GM21381 (cell line): ENCODE measurements around the gene ANKRD65.
A peak's percentile ranks its signal among the peaks of the same experiment; 100 is the strongest.
"Not testable (repeated sequence)": the region's sequence is repeated elsewhere in the genome, so short reads cannot be mapped to it uniquely, and the experiment has no call there.

Experiments used
- ATAC-seq: cut with Tn5 transposase; IDR thresholded peaks from one replicate; pipeline ENCODE4 v1.9.1; 2021; ENCODE audit warnings: mild to moderate bottlenecking, moderate library complexity; ENCODE audit not compliant: unreplicated experiment

Gene ANKRD65

DNA sequence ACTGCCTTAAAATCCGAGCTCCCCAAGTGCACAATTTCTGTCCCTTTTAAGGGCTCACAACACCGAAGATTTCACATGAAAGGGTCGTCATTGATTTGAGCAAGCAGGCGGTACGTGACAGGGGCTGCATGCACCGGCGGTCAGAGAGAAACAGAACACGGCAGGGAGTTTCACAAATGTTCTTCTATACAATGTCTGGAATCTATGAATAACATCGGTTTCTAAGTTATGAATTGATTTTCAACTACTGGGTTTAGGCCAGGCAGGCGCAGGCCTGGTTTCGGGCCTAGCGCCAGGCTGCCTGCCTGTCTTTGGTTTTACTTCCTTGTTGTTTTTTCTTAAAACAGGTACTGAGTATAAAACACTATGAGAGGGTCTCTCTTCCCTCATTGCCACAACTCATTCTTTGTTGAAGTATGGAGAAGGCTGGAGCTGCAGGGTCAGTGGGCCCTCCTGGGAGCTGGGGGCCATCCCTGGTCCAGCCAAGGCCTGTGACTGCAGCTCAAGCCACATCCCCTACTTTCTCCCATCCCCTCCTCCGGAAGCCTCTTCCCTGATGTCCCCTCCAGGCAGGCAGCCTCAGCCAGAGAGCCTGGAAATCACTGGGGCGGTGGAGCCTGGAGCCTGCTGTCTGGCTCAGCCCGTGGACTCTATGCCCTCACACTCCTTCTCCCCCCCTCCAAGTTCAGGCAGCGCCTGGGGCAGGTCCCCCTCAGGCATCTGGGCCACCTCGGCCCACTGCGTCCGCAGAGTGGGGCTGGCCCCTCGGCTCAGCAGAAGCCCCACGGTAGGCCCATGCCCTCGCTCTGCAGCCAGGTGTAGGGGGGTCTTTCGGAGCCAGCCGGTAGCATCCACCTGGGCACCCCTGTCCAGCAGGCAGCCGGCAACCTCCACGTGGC lies 2.4 kb downstream of the ANKRD65 start:
- ATAC-seq = no peak

DNA sequence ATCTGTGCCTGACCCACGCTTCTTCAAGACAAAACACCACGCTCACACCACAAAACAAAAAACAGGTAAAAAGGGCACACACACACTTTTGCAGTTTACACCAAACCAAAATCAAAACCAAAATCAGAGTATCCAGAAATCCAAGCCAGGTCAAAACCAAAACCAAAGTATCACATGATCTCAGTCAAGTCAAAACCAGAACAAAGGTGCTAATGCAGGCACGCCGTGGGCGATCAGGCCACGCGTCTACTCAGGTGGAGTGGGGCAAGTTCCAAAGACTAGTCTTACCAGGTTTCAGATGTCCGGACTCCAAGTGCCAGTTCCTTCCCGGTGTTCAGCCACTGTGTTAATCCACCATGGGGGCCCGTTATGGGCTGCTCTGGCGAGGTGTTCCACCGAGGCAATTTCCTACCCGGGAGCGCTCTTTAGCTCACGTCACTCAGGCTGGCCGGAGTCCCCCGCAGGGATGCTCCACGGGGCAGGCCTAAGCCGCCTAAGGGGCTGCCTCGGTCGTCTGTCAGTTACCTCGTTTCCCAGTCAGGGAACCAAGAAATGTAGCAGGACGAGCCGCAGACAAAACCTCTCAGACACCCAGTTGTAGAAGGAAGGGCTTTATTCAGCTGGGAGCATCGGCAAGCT lies 3.1 kb downstream of the ANKRD65 start:
- not testable (repeated sequence) for ATAC-seq

DNA sequence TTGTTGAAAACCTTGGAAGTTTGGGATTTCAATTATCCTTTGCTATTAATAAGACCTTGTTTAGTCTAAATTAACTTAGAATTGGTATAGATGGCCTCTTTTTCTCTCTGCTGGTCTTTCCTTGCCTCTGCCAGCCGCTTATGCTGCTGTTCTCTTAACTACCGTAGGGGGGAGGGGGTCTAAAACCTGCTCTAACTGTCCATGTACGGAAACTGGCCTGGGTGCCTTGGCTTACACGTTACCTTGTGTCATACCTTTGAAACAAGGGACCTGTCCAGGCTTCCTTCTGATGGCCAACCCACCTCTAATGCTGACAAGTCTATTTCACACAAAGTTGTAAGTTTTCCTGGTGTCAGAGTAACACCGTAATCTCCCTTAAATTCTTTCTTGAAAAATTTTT lies 3.7 kb downstream of the ANKRD65 start:
- ATAC-seq = not testable (repeated sequence)

DNA sequence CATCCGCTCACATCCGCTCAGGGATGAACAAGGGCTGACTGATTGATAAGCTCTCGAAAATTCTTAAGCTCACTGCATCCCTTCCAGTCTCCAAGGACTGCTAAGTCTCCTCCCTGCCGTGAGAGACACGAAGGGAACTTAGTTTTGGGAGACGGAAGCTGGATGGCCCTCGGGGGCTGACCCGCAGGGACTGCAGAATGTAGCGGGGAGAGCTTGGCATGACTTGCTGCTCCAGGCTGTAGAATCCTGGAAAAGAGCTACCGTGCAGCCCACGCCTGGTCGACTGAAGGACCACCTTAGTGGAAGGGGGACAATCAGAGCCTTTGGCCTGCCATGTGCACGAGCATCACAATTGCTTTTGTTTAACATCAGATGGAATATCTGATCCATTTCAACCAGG lies 5.3 kb downstream of the ANKRD65 start:
- no peak for ATAC-seq

DNA sequence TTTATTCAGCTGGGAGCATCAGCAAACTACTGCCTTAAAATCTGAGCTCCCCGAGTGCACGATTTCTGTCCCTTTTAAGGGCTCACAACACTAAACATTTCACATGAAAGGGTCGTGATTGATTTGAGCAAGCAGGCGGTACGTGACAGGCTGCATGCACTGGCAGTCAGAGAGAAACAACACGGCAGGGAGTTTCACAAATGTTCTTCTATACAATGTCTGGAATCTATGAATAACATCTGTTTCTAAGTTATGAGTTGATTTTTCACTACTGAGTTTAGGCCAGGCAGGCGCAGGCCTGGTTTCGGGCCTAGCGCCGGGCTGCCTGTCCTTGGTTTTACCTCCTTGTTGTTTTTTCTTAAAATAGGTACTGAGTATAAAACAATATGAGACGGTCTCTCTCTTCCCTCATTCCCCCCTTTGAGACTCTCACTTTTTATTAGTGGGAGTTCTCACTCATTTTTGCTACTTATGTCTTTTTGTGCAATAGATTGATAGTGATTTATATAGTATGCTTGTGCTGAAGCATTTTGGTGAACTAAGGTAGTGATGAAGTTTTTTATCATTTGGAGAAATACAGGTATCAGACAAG lies 8.7 kb downstream of the ANKRD65 start:
- ATAC-seq = not testable (repeated sequence)

DNA sequence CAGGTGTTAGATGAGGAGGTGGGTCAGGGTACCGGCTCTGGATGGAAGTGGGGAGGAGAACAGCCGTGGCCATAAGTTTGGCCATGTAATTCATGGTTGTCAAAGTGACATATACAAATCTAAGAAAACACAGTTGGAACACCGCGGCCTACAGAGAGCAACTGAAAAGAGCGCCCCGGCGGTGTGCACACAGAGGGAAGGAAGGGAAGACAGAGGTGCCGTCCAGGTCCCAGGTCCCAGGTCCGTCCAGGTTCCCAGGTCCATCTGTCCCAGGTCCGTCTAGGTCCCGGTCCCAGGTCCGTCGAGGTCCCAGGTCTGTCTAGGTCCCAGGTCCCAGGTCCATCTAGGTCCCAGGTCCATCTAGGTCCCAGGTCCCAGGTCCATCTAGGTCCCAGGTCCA lies 9.4 kb downstream of the ANKRD65 start:
- ATAC-seq = no peak

DNA sequence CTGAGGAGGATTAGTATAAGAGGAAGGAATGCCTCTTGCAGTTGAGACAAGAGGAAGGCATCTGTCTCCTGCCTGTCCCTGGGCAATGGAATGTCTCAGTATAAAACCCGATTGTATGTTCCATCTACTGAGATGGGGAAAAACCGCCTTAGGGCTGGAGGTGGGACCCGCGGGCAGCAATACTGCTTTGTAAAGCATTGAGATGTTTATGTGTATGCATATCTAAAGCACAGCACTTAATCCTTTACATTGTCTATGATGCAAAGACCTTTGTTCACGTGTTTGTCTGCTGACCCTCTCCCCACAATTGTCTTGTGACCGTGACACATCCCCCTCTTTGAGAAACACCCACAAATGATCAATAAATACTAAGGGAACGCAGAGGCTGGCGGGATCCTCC lies 10.8 kb downstream of the ANKRD65 start:
- ATAC-seq = not testable (repeated sequence)

DNA sequence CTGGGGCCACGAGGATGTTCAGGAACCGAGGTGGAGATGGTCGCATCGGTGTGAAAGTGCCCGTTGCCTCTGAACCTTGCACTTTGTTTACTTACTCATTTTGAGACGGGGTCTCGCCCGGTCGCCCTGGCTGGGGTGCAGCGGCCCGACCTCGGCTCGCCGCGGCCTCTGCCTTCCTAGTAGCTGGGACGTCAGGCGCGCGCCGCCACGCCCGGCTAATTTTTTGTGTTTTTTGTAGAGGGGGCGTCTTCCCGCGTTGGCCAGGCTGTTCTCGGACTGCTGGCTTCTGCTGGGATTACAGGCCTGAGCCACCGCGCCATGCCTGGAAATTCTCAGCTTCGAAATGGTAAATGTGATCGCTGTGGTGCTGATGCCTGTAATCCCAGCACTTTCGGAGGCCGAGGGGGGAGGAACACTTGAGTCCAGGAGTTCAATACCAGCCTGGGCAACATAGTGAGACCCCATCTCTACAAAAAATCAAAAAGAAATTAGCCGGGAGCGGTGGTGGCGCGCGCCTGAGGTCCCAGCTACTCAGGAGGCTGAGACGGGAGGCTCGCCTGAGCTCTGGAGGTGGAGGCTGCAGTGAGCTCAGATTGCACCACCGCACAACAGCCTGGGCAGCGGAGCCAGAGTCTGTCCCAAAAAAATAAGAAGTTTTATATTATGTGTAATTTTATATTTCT lies 13.3 kb downstream of the ANKRD65 start:
- ATAC-seq = peak; percentile 24

DNA sequence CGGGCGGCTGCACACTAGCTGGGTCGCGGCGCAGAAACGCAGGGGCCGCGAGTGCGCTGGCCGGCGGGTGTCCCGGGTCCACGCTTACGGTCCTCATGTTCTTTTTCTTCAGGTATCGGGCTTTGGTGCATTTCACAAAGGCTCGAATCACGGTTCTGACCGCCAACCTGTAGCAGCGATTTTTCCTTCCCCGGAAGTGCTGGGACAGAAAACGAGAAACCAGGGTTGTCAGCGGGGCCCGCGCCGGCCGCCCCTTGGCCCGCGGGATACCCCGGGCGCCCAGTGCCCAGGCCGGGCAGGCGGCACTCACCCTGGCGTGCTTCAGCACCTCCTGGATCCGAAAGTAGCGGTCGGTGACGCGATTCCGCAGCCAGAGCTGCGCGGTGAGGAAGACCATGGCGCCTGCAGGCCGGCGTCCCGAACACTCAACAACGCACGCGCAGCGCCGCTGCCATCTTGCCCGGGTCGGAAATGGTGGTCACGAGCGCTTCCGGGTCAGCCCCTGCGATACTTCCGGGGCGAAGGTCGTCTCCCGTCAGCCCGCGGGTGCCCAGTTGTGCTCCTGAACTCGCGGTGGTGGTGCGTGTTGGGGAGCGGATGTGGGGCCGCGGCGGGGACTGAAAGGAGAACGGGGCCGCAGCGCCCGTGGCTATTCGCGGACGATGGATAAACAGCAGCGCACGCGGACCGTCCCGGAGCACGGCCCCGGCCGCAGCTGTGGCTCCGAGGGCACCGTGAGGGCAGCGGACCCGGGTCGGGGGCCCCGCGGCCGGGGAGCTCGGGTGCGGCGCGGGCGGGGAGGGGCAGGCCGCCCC lies 14.0 kb downstream of the ANKRD65 start, which contains the start of gene MRPL20:
Gene MRPL20, minus strand, starts transcription at position 473 of the 815 bp plus-strand sequence. Its CDS starts 76 bp downstream, at position 397.
- ATAC-seq = peak; percentile 96

DNA sequence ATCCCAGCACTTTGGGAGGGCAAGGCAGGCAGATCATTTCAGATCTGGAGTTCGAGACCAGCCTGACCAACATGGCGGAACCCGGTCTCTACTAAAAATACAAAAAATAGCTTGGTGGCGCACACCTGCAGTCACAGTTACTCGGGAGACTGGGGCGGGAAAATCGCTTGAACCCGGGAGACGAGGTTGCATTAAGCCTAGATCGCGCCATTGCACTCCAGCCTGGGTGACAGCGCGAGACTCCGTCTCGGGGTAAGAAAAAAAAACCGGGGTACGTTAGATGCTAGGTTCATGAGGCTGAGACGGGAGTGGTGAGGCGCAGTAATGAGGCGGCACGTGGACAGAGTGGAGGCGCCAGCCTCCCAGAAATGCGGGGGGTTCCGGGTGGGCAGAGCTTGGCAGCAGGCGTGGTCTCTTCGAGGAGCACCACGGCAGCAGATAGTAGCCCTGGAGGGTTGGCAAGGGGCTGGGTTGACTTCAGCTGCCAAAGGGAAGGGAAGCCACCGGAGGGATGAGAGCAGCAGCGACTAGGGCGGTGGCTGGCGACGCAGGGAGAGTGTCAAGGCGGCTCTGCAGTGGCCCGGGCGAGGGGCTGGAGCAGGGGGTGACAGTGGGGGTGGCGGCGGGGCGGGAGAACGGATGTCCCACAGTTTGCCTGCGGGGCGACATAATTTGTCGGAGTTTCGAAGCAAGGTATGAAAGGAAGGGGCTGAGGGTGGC lies 14.8 kb downstream of the ANKRD65 start:
- no peak for ATAC-seq

DNA sequence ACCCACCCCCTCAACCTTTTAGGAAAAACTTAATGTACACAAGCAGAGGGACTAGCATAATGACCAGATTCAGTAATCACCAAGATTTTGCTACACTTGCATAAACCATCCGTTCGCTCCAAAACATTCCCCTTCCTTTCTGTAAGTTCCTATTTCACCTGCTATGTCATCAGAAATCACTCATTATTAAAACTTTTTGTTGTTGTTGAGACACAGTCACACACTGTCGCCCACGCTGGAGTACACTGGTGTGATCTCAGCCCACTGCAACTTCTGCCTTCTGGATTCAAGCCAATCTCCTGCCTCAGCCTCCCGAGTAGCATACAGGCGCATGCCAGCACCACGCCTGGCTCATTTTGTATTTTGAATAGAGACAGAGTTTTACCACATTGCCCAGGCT lies 17.4 kb downstream of the ANKRD65 start:
- ATAC-seq = no peak

DNA sequence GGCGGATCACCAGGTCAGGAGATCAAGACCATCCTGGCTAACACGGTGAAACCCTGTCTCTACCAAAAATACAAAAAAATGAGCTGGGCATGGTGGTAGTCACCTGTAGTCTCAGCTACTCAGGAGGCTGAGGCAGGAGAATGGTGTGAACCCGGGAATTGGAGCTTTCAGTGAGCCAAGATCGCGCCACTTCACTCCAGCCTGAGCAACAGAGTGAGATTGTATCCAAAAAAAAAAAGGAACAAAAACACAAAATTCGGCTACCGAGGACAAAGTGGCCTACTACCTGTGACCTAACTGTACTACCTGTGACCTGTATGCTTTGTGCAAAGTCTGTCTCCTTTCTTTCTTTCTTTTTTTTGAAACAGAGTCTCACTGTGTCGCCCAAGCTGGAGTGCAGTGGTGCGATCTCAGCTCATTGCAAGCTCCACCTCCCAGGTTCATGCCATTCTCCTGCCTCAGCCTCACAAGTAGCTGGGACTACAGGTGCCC lies 18.1 kb downstream of the ANKRD65 start:
- ATAC-seq = not testable (repeated sequence)

DNA sequence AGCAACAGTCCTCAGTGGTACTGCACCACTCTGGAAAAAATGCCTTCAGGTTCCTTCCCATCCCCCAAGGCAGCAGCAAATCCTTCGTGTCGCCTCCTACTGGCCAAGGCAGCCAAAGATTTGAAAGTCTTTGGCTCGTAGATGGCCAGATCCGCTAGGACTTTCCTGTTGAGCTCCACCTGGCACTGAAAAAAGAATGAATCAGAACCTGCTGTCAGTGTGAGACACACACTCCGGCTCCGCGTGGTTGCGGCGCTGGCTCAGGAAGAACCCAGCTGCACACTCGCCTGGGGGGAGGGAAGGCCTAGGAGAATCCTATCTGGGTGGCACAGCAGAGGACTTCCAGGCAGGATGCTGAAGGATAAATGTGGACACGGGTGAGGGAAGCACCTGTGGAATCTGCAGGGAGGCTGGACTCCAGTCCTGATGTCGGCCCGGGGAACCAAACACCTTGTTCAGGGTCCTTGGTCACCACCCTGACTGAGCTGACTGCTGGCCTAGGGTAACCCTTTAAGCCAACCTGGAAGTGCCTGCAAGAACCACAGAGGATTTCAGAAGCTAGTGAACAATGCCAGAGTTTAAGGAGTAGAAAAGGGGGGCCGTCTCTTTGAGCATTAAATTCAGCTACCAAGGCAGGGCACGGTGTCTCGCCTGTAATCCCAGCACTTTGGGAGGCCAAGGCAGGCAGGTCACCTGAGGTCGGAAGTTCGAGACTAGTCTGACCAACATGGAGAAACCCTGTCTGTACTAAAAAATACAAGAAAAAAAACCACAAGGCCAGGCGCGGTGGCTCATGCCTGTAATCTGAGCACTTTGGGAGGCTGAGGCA lies 18.8 kb downstream of the ANKRD65 start:
- no peak for ATAC-seq

DNA sequence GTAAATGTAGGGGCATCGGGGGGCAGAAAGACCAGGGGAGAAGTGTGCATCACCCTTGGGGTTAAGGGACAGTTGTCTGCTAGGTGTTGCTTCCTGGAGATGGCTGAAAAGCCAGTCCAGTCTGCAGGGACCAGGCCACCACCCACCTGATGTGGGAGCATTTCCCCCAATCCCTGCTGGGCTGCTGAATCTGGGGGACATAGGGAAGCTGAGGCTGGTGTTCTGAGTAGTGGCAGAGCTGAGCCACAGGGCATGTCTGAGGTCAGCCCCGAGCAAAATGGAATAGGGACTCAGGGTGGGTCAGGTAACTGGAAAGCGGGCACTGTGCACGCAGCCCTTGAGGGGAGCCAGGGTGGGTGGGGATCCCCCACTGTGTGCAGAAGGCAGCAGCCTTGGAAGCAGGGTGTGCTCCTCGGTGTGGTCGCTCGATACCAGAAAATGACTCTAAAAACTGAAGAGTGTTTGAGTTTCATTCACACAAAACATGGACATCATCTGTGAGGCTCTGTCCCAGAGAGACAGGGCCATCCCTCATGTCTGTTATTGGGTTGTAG lies 19.5 kb downstream of the ANKRD65 start:
- ATAC-seq = no peak

DNA sequence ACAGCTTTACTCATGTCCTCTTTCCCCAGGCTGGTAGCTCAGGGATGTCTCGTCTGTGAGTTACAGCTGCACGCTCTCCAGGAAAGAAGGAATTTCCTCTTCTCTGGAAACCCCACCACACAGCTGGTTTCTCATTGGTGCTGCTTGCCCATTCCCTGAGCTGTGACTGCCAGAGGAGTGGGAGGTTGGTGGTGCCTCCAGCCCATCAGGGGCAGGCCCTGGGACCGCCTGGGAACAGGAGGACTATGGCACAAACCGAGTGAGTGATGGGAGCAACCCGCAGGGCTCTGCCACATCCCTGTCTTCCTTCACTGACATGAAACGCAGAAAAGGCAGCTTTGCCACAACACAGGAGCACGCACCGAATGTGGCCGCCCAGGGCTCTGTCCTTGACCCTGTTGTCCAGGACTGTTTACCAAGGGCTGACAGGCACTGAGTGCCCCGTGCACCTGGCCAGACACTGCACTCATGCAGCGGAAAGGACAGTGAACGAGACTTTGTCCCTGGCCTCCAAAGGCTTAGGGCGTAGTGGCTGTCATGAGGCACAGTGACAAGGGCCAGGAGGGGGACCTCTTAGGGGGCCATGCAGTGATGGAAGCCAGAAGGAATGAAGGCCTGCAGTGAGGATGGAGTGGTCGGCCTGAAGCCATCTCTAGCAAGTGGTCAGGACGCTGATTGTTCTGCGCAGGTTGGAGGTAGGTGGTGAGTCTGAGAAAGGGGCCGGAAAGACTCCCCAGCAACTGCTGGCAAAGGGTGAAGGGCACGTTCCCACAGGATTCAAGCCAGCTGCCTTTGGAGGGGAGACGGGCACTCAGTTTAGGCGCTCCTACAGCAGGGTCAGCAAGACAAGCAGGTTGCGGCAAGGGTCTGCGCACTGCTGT lies 20.3 kb downstream of the ANKRD65 start:
- ATAC-seq = no peak

DNA sequence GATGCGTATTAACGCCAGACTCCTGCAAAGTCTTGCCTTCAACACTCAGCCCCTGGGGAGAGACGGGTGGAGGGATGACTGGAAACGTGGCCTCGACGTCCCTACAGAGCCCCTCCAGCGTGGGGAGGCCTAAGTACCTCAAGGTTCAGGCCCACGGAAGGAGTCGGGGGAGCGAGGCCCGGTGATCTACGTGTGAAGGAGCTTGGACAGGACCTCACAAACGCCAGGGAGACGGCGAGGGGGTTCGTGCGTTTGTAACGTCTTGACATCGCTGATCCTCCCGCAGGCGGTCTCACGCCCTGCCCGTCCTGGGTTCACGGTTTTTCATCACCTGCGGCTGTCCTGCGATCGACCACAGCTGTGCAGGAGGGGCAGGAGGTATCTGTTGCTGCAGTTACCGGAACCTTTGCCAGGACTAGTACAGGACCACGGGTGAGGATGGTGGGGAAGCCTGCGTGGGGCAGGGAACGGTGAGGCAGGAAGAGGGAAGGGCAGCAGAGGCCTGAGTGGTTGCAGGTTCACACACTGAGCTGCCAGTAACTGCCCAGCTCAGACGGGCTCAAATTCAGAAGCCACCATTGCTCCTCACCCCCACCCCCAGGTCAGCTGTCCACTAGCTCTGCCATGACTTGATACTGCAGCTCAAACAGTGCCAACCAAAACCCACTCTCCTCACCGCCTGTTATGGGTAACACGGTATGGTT lies 21.1 kb downstream of the ANKRD65 start:
- no peak for ATAC-seq
